HG03135 (cell line): ENCODE measurements around the gene SRRM4.

Experiments used
- ATAC-seq: cut with Tn5 transposase; IDR thresholded peaks from one replicate; pipeline ENCODE4 v1.9.1; 2021; ENCODE audit warnings: mild to moderate bottlenecking, moderate library complexity; ENCODE audit not compliant: unreplicated experiment

Gene SRRM4

GRCh38 chr12:119157528-119157927, 176.2 kb downstream of the SRRM4 start:
- no peak for ATAC-seq

DNA sequence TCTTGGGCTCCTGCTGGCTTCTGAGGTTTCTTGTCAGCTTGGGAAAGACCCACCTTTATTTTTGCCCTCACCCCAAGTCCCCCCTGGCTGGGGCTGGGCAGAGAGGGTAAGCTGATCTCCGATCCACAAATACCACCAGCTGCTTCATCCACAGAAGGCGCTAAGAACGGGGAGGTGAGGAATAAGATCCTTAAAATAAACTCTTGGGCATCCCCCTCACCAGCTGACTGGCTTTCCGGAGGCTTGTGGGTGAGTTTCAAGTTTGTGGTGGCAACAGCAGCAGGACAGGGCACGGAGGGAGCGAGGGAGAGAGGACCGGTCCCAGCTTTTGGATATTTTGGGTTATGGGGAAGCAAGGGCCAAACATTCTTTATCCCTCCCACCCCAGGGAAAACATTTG, 176.6 kb downstream of the SRRM4 start:
- no peak for ATAC-seq

- ATAC-seq = no peak
These were observed 177.1 kb downstream of the SRRM4 start for GRCh38 chr12:119158402-119158801.

DNA sequence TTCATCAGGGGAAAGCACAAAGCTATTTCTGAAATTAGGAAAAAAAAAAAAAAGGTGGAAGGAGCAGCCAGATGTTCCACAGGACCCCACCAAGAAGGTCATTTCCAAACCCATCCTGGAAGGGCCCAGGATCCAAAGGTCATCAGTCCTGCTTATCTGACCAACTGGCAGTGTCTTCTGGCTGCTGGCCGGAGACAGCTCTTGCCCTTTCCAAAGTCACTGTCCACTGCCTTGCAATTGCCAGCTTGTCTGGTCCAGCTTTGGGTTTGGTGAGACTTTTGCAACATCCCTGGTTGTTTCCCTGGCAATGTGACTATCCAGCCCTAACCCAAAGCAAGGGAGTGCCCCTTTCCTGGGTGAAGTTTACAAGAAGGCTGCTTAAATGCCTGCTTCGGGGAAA, 178.5 kb downstream of the SRRM4 start:
- ATAC-seq = no peak

DNA sequence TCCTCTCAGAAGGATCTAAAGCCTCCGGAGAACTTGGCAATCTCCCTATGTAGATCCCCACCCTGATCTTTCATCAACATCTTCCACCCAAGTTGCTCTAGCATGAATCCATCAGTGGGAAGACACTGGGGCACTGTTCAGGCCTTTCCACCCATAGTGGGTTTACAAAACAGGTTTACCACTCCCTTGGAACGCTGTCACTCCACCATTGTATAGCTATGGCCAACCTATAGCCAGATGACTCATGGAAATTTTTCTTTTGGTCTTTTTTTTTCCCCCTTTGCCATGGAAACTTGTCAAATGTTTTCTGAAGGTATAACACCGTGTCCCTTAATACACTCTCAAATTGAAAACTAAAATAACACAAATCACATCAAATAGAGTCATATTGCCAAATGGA, 186.6 kb downstream of the SRRM4 start:
- no peak for ATAC-seq

- no peak for ATAC-seq
These were observed 187.4 kb downstream of the SRRM4 start for GRCh38 chr12:119168721-119169120.

GRCh38 chr12:119169150-119169549, 187.8 kb downstream of the SRRM4 start:
- no peak for ATAC-seq

- no peak for ATAC-seq
These were observed 189.9 kb downstream of the SRRM4 start for GRCh38 chr12:119171291-119171690.

- ATAC-seq = no peak
These were observed 190.5 kb downstream of the SRRM4 start for GRCh38 chr12:119171691-119172425.

DNA sequence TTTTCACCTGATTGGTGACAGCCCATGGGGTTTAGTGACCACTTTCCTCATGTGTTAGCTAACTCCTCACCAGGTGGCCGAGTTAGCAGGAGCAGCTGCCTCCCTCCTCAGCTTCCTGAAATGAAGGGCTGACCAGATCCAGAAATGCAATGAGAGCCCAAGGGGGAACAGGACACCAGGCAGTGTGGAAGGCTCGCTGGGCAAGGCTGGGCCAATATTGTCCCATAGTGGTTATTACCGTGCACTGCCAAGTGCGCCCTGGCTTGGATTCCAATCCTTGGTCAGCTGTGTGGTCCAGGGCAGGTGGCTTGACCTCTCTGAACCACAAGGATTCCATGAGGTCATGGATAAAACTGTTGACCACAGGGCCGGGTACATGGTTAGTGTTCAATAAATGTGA, 193.7 kb downstream of the SRRM4 start:
- no peak for ATAC-seq

GRCh38 chr12:119176267-119177055, 195.1 kb downstream of the SRRM4 start:
- ATAC-seq = no peak

DNA sequence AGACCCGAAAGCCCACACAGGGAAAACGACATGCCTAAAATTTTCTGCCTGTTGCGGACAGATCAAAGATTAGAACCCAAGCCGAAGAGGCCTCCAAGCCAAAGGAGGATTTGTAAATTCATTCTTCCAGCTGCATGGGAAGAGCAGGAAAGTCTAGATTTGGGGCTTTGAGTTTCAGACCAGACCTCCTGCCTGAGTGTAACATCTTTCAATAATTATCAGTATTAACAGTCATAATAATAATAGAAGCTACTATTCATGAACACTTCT, 195.7 kb downstream of the SRRM4 start:
- no peak for ATAC-seq

DNA sequence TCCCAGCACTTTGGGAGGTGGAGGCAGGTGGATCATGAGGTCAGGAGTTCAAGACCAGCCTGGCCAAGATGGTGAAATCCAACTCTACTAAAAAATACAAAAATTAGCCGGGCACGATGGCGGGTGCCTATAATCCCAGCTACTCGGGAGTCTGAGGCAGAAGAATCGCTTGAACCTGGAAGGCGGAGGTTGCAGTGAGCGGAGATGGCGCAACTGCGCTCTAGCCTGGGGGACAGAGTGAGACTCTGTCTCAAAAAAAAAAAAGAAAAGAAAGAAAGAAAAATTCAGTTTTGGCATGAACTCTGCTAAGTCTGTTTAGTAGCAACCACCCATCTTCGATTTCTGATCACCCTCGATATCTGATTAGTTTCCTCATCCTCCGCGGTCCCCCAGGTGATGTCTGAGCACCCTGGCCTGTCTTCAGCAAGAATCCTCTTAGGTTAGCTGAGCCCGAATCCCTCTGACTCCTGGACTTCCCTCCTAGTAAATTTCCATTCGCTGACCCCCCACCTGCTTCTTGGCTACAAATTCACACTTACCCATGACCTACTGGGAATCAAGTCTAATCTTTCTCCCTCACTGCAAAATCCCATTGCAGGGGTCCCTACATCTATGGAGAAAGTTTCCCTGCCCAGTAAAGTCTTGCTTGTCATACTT, 196.5 kb downstream of the SRRM4 start:
- no peak for ATAC-seq

DNA sequence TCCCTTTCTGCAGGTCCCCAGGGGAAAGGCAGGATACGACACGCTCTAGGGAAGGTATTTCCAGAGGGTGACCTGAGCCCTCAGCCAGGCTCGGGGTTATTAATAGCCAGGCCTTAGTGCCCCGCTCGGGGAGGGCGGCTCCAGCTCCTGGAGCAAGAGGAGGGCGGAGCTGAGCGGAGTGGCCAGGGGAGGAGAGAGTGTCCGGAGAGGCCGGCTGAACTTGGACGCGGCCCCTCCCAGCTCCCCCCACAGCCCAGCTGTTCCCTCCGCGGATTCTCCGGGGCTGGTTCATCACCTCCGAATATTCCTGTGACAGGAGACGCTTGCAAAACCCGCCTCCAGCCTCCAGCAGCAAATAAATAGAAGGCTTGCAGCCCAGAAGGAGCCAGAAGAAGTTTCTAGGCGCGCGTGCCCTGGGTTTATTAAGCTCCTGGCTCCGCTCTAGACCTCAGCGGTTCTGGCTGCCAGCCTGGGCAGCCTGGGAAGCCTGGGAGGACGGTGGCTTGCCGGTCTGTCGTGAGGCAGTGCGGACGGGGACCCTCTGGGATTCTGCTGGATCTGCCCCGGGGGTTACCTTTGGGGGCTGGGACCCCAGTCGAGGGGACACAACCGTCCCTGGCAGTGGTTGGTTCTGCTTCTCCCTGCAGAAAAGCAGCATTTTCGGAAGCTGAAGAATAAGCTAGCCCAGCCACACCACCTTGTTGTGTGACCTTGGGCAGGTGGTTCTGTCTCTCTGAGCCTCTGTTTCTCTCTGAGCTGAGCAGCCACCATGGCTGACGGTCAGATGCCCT, 197.4 kb downstream of the SRRM4 start, which contains the start of gene HSPB8:
Gene HSPB8 (plus strand): TSS at position 388 of the 791 bp plus-strand sequence. CDS start 382 bp downstream, at position 770.
- no peak for ATAC-seq

DNA sequence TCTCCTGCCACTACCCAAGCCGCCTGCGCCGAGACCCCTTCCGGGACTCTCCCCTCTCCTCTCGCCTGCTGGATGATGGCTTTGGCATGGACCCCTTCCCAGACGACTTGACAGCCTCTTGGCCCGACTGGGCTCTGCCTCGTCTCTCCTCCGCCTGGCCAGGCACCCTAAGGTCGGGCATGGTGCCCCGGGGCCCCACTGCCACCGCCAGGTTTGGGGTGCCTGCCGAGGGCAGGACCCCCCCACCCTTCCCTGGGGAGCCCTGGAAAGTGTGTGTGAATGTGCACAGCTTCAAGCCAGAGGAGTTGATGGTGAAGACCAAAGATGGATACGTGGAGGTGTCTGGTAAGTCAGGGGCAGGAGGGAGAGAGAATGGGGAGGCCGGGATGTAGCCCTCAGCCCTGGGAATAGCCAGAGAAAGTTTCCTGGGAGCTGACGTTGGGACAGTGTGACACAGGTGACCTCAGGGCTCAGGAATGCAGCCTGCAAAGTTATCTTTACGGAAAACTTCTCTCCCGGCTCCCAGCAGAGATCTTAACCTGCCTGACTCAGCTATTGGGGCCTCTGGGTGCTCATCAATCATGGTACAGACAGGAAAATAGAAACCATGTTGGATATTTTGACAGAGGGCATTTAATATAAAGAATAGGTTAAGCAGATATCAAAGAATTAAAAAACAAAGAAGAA, 198.1 kb downstream of the SRRM4 start:
- ATAC-seq = no peak

GRCh38 chr12:119180380-119181040, 199.2 kb downstream of the SRRM4 start:
- ATAC-seq = no peak

GRCh38 chr12:119181202-119181601, 199.9 kb downstream of the SRRM4 start:
- no peak for ATAC-seq

GRCh38 chr12:119181944-119182343, 200.6 kb downstream of the SRRM4 start:
- no peak for ATAC-seq

GRCh38 chr12:119182701-119183493, 201.6 kb downstream of the SRRM4 start:
- no peak for ATAC-seq
